ENCODE results near the gene AHNAK2.

- TF ChIP-seq CTCF (IDR thresholded peaks at IDR 0.05), result no peak
- peak in 1 of 2 donors; percentile 72 for TF ChIP-seq POLR2A (IDR thresholded peaks at IDR 0.05)
These were observed 7.7 kb upstream of the AHNAK2 start, which contains the start of gene CLBA1 for GRCh38 chr14:104985675-104986486.
